Hepatocyte (in vitro differentiated cells): ENCODE results near the gene MEF2D. TPM values are rescaled to one million over a fixed set of nuclear protein-coding genes. Genes with fewer than 3 reads are reported as not detected.

Experiments used
- DNase-seq: peaks from one replicate; pipeline ENCODE4 v3.0.0-alpha.2; 2016; ENCODE audit warnings: low spot score
- H2AFZ ChIP-seq: fragments of 200-600 bp; sonication (generic); 2 replicates; pipeline ENCODE4 v1.6.0; 2016; ENCODE audit warnings: antibody characterized with exemption, mild to moderate bottlenecking
- H3K27ac ChIP-seq: fragments of 200-600 bp; sonication (generic); 2 replicates; pipeline ENCODE4 v1.5.1; 2016; ENCODE audit warnings: mild to moderate bottlenecking
- H3K27me3 ChIP-seq: fragments of 200-600 bp; sonication (generic); 2 replicates; pipeline ENCODE4 v1.6.1; 2016
- H3K36me3 ChIP-seq: fragments of 200-600 bp; sonication (generic); replicated peaks from 2 replicates; pipeline ENCODE4 v1.5.1; 2016; ENCODE audit warnings: low read depth; ENCODE audit not compliant: insufficient read depth
- H3K4me1 ChIP-seq: fragments of 200-600 bp; sonication (generic); 2 replicates; pipeline ENCODE4 v1.5.1; 2016; ENCODE audit warnings: mild to moderate bottlenecking, moderate library complexity; ENCODE audit not compliant: insufficient read depth
- H3K4me2 ChIP-seq: fragments of 200-600 bp; sonication (generic); 2 replicates; pipeline ENCODE4 v1.6.0; 2016
- H3K4me3 ChIP-seq: fragments of 200-600 bp; sonication (generic); 2 replicates; pipeline ENCODE4 v1.5.1; 2016; ENCODE audit warnings: mild to moderate bottlenecking
- H3K79me2 ChIP-seq: fragments of 200-600 bp; sonication (generic); 2 replicates; pipeline ENCODE4 v1.6.0; 2017; ENCODE audit warnings: mild to moderate bottlenecking
- H3K9me2 ChIP-seq: fragments of 200-600 bp; sonication (generic); replicated peaks from 2 replicates; pipeline ENCODE4 v1.6.0; 2017; ENCODE audit warnings: mild to moderate bottlenecking; ENCODE audit not compliant: insufficient read depth
- H3K9me3 ChIP-seq: fragments of 200-600 bp; sonication (generic); 2 replicates; pipeline ENCODE4 v1.5.1; 2016; ENCODE audit warnings: low read depth, mild to moderate bottlenecking
- H4K20me1 ChIP-seq: fragments of 200-600 bp; sonication (generic); 2 replicates; pipeline ENCODE4 v1.6.0; 2016; ENCODE audit warnings: mild to moderate bottlenecking; ENCODE audit not compliant: insufficient read depth, poor library complexity, severe bottlenecking
- CTCF ChIP-seq: fragments of 200-600 bp; sonication (generic); IDR thresholded peaks from 2 replicates; pipeline ENCODE4 v1.5.1; 2016; ENCODE audit warnings: antibody characterized with exemption, mild to moderate bottlenecking; ENCODE audit not compliant: poor library complexity
- EZH2 ChIP-seq: fragments of 200-600 bp; sonication (generic); IDR thresholded peaks from 2 replicates; pipeline ENCODE4 v1.6.1; 2016; ENCODE audit warnings: antibody characterized with exemption, mild to moderate bottlenecking, borderline replicate concordance
- EZH2phosphoT487 ChIP-seq: fragments of 200-600 bp; sonication (generic); IDR thresholded peaks from one replicate; pipeline ENCODE4 v1.6.1; 2018; ENCODE audit warnings: antibody characterized with exemption, mild to moderate bottlenecking, low read depth, moderate library complexity; ENCODE audit not compliant: unreplicated experiment, severe bottlenecking
- WGBS: methylation state at CpG from one replicate; pipeline ENCODE4 v1.1.6; 2016; ENCODE audit warnings: low lambda C conversion rate; ENCODE audit errors: missing lambda C conversion rate; 5-methylcytosine and 5-hydroxymethylcytosine counted together
- polyA plus RNA-seq: library from polyadenylated mRNA; unstranded; fragments of >200 nt; fragmentation: Nextera tagmentation; extraction: Ambion mirVana; gene quantifications from 2 replicates; pipeline ENCODE4 v1.2.1, GENCODE V29; 2016
- total RNA-seq: library from RNA; depleted of rRNA; stranded (reverse); fragments of >200 nt; gene quantifications from 2 replicates; pipeline ENCODE4 v1.2.3, GENCODE V29; 2014

MEF2D gene
- total and polyA plus RNA-seq, 2 experiments from 2014 or later: 20.1 to 25.1 TPM

DNA sequence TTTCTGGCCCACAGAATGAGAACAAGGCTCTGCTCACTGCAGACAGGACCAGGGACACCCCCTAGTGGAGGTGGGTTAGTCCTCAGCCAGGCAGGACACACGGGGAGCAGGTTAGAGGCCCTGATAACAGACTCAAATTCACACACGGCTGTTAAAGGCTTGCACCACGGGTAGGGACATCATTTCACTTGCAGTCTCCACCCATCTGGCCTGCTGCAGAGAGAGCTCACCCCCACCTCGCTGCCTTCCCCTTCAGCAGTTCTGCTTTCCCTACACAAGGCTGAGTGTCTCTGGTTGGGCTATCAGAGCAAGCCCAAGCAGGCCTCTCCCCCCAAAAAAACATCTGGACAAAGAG lies 20.6 kb downstream of the MEF2D start:
- Histone ChIP-seq H3K4me1 (no peaks in the 10 kb centered on the region), H3K9me2 (no peaks in the 10 kb centered on the region), H3K27me3 (no peaks in the 10 kb centered on the region), H3K36me3 (no peaks in the 10 kb centered on the region), H2AFZ (no peak overlapping the region), H3K9me3 (no peaks in the 10 kb centered on the region), H3K4me2 (no peak overlapping the region), H3K79me2 (peaks cover 17% of the 10 kb centered on the region), H4K20me1 (peaks cover 34% of the 10 kb centered on the region), H3K27ac (no peak overlapping the region), H3K4me3 (no peak overlapping the region)
- DNase-seq: no peak
- 69% methylated on average over 4 of the region's 4 CpGs for WGBS
- TF ChIP-seq CTCF (no peak), EZH2phosphoT487 (no peak), EZH2 (no peak)

DNA sequence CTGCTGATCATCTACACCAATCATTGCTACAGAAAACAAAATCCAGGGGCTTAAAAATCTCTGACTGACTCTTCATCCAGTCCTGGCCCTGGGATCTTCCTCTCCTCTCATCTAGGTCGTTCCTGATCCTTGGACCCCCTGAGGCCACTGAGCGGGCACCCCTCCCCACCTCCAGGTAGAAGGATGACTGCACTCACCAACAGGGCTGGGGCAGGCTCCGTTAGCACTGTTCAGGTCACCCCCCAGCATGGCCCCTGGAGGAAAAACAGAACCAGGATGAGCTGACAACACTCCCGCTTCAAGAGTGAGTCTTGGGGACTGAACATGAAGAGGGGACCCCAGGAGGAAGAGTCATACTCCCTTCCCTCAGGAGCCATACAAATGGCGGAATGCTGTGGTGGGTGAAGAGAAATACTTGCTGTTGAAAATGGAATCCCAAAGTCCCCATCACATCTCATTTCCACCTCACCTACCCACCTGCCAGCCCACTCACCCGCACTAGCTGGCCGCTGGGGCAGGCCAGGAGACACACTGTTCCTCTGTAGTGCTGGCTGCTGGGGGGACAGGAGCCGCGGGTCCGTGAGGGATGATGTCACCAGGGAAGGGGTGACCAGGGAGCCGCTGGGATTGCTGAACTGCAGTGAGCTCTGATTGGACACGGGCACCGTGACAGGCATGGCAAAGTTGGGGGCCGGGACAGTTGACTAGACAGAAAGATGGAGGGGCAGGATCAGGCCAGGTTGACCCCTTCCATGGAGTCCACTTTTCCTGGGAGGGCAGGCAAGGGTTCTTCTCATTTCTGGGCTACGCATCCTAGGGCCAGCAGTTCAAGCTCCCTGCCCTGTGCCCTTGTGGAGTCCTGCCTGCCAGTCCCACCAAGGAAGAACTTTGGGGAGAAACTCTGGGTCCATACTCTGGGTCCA lies 21.2 kb downstream of the MEF2D start:
- Histone ChIP-seq H3K27me3 (no peaks in the 10 kb centered on the region), H3K27ac (no peak overlapping the region), H3K79me2 (peaks cover 11% of the 10 kb centered on the region), H3K4me2 (no peak overlapping the region), H3K9me3 (no peaks in the 10 kb centered on the region), H3K4me1 (no peaks in the 10 kb centered on the region), H4K20me1 (peaks cover 27% of the 10 kb centered on the region), H3K4me3 (no peak overlapping the region), H2AFZ (no peak overlapping the region), H3K9me2 (no peaks in the 10 kb centered on the region), H3K36me3 (no peaks in the 10 kb centered on the region)
- TF ChIP-seq CTCF: no peak
- no peak for TF ChIP-seq EZH2phosphoT487
- no peak for TF ChIP-seq EZH2
- 94% methylated on average over 15 of the region's 15 CpGs for WGBS
- DNase-seq: no peak

GRCh38 chr1:156478250-156478627 lies 22.3 kb downstream of the MEF2D start:
- H3K27me3 ChIP-seq: no peaks in the 10 kb centered on the region
- 97% methylated on average over 8 of the region's 8 CpGs for WGBS
- no peaks in the 10 kb centered on the region for H3K9me3 ChIP-seq
- no peaks in the 10 kb centered on the region for H3K36me3 ChIP-seq
- peaks cover 16% of the 10 kb centered on the region for H4K20me1 ChIP-seq
- H3K79me2 ChIP-seq: no peaks in the 10 kb centered on the region
- DNase-seq: no peak
- no peak overlapping the region for H2AFZ ChIP-seq
- H3K4me2 ChIP-seq: no peak overlapping the region
- H3K27ac ChIP-seq: no peak overlapping the region
- H3K4me3 ChIP-seq: no peak overlapping the region
- H3K4me1 ChIP-seq: no peaks in the 10 kb centered on the region
- H3K9me2 ChIP-seq: no peaks in the 10 kb centered on the region
- TF ChIP-seq EZH2phosphoT487 (no peak), CTCF (no peak), EZH2 (no peak)
